DND-41 (cell line): Measurements from ENCODE around the gene SHROOM2.

Source experiments
- ATAC-seq: fragments of 200-7000 bp; cut with Tn5 transposase; 3 replicates; pipeline ENCODE4 v1.9.1; 2021; ENCODE audit warnings: low read depth; ENCODE audit not compliant: insufficient read depth
- DNase-seq: peaks from one replicate; pipeline ENCODE4 v3.0.0-alpha.2; 2020
- H2AFZ ChIP-seq: 2 replicates; pipeline ENCODE4 v1.6.0; 2012; ENCODE audit warnings: low read depth, low read length
- H3K27ac ChIP-seq: 2 replicates; pipeline ENCODE4 v1.5.1; 2012; ENCODE audit warnings: low read length, inconsistent platforms
- H3K27me3 ChIP-seq: fragments of 200-600 bp; sonication (generic); 2 replicates; pipeline ENCODE4 v1.6.0; 2012; ENCODE audit warnings: low read length, mild to moderate bottlenecking, inconsistent platforms; ENCODE audit not compliant: insufficient read depth, poor library complexity
- H3K36me3 ChIP-seq: 2 replicates; pipeline ENCODE4 v1.5.1; 2012; ENCODE audit warnings: low read length, inconsistent platforms; ENCODE audit not compliant: insufficient read depth
- H3K4me1 ChIP-seq: 2 replicates; pipeline ENCODE4 v1.5.1; 2012; ENCODE audit warnings: mild to moderate bottlenecking, low read length; ENCODE audit not compliant: insufficient read depth
- H3K4me2 ChIP-seq: 2 replicates; pipeline ENCODE4 v1.6.0; 2012; ENCODE audit warnings: mild to moderate bottlenecking, moderate library complexity, low read length, inconsistent platforms; ENCODE audit not compliant: insufficient read depth
- H3K4me3 ChIP-seq, 2 experiments: fragments of 200-600 bp in 1 of 2; shearing (Covaris generic) in 1 of 2; 2 replicates each; pipeline ENCODE4 v1.5.1; 2012 to 2016; ENCODE audit warnings: inconsistent platforms in 2 of 2, low read length in 2 of 2, mild to moderate bottlenecking in 2 of 2, low read depth in 1 of 2, moderate library complexity in 1 of 2
- H3K79me2 ChIP-seq: 2 replicates; pipeline ENCODE4 v1.6.0; 2012; ENCODE audit warnings: low read length, inconsistent platforms; ENCODE audit not compliant: insufficient read depth
- H3K9ac ChIP-seq: 2 replicates; pipeline ENCODE4 v1.6.0; 2012; ENCODE audit warnings: low read depth, mild to moderate bottlenecking, inconsistent platforms, low read length, moderate library complexity
- H3K9me3 ChIP-seq: 2 replicates; pipeline ENCODE4 v1.5.1; 2012; ENCODE audit warnings: low read length, moderate library complexity, mild to moderate bottlenecking, inconsistent platforms; ENCODE audit not compliant: insufficient read depth, severe bottlenecking
- H4K20me1 ChIP-seq: 2 replicates; pipeline ENCODE4 v1.6.0; 2012; ENCODE audit warnings: low read length; ENCODE audit not compliant: insufficient read depth
- CTCF ChIP-seq: IDR thresholded peaks from 2 replicates; pipeline ENCODE4 v1.5.1; 2012; ENCODE audit warnings: borderline replicate concordance, low read length, moderate library complexity, mild to moderate bottlenecking; ENCODE audit not compliant: poor library complexity, severe bottlenecking; ENCODE audit errors: extremely low read depth
- EZH2 ChIP-seq: IDR thresholded peaks from 3 replicates; pipeline ENCODE4 v1.6.1; 2012; ENCODE audit warnings: borderline replicate concordance, low read depth, mild to moderate bottlenecking, moderate library complexity, low read length, inconsistent platforms; ENCODE audit not compliant: severe bottlenecking

Gene SHROOM2

DNA sequence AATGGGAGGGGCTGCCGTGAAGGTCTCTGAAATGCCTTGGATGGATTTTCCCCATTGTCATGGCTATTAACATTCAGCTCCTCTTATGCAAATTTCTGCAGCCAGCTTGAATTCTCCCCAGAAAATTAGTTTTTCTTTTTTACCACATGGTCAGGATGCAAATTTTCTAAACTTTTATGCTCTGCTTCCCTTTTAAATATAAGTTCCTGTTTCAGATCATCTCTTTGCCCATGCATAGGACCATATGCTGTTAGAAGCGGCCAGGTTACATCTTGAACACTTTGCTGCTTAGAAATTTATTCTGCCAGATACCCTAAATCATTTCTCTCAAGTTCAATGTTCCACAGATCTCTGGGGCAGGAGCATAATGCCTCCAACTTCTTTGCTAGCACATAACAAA, 167.2 kb downstream of the SHROOM2 start:
- Histone ChIP-seq H4K20me1 (no peaks in the 10 kb centered on the region), H3K36me3 (no peaks in the 10 kb centered on the region), H3K4me3 (no peak overlapping the region), H3K4me1 (no peaks in the 10 kb centered on the region), H3K4me2 (no peak overlapping the region), H3K27ac (no peak overlapping the region), H3K9ac (no peak overlapping the region), H3K9me3 (no peaks in the 10 kb centered on the region), H3K27me3 (no peaks in the 10 kb centered on the region), H2AFZ (no peak overlapping the region), H3K79me2 (no peaks in the 10 kb centered on the region)
- DNase-seq (no peak), ATAC-seq (no peak)
- no peak for TF ChIP-seq CTCF
- no peak for TF ChIP-seq EZH2

- Histone ChIP-seq H3K36me3 (no peaks in the 10 kb centered on the region), H3K27me3 (no peaks in the 10 kb centered on the region), H3K4me1 (no peaks in the 10 kb centered on the region), H3K4me2 (no peak overlapping the region), H3K9ac (no peak overlapping the region), H3K9me3 (no peaks in the 10 kb centered on the region), H2AFZ (no peak overlapping the region), H3K27ac (no peak overlapping the region), H3K4me3 (no peak overlapping the region), H4K20me1 (no peaks in the 10 kb centered on the region), H3K79me2 (no peaks in the 10 kb centered on the region)
- ATAC-seq (no peak), DNase-seq (no peak)
- no peak for TF ChIP-seq EZH2
- no peak for TF ChIP-seq CTCF
These were observed 169.3 kb downstream of the SHROOM2 start for GRCh38 chrX:9955506-9955905.

DNA sequence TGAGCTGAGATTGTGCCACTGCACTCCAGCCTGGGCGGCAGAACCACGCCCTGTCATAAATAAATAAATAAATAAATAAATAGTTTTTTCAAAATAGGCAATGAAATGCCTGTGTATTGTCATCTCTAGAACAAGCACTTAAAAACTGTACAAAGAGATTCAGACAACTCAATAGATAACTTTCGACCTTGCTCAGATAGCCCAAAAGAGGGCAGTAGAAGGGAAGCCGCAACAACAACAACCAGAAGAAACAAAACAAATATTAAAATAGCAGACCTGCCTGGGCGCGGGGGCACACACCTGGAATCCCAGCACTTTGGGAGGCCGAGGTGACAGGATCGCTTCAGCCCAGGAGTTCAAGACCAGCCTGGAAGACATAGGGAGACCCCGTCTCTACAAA, 171.5 kb downstream of the SHROOM2 start:
- no peak for DNase-seq
- no peaks in the 10 kb centered on the region for H3K36me3 ChIP-seq
- no peaks in the 10 kb centered on the region for H3K27me3 ChIP-seq
- no peaks in the 10 kb centered on the region for H3K4me1 ChIP-seq
- no peak overlapping the region for H3K9ac ChIP-seq
- no peak overlapping the region for H2AFZ ChIP-seq
- H3K79me2 ChIP-seq = no peaks in the 10 kb centered on the region
- no peak overlapping the region for H3K27ac ChIP-seq
- TF ChIP-seq CTCF (no peak), EZH2 (no peak)
- H3K4me2 ChIP-seq = no peak overlapping the region
- no peaks in the 10 kb centered on the region for H3K9me3 ChIP-seq
- no peak for ATAC-seq
- no peaks in the 10 kb centered on the region for H4K20me1 ChIP-seq
- H3K4me3 ChIP-seq = no peak overlapping the region

DNA sequence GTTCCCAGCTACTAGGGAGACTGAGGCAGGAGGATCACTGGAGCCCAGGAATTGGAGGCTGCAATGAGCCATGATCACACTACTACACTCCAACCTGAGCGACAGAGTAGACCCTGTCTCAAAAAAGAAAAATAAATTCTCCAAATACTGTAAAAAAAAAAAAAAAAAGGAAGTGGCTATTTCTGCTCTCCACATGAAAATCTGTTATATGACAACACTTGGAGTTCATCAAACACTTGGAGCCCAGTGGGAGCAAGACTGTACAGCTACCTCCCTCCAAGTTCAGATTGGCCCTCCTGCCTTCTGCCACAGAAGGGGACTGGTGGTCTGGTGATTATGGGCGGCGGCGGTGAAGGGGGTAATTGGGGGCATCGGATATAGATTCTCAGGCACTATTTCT, 172.0 kb downstream of the SHROOM2 start:
- Histone ChIP-seq H3K36me3 (no peaks in the 10 kb centered on the region), H3K9me3 (no peaks in the 10 kb centered on the region), H3K79me2 (no peaks in the 10 kb centered on the region), H3K27ac (no peak overlapping the region), H3K27me3 (no peaks in the 10 kb centered on the region), H3K4me1 (no peaks in the 10 kb centered on the region), H3K9ac (no peak overlapping the region), H2AFZ (no peak overlapping the region), H4K20me1 (no peaks in the 10 kb centered on the region), H3K4me3 (no peak overlapping the region), H3K4me2 (no peak overlapping the region)
- ATAC-seq (no peak), DNase-seq (no peak)
- TF ChIP-seq CTCF (no peak), EZH2 (no peak)
